CD4-positive, alpha-beta T cell (primary cell): Measurements from ENCODE around the gene GPR35. TPM values are rescaled to one million over a fixed set of nuclear protein-coding genes. Genes with fewer than 3 reads are reported as not detected.
"Not testable (repeated sequence)": the region's sequence is repeated elsewhere in the genome, so short reads cannot be mapped to it uniquely, and the experiment has no call there.

Source experiments
- ATAC-seq: fragments of 200-7000 bp; cut with Tn5 transposase; one replicate; pipeline ENCODE4 v1.10.0; 2022; ENCODE audit warnings: mild to moderate bottlenecking; ENCODE audit not compliant: poor library complexity
- CTCF ChIA-PET: fragments of 350-600 bp; sonication (Branson Sonifier 250); formaldehyde crosslinking; loops from one replicate; lab custom pipeline; 2021; ENCODE audit warnings: antibody characterized with exemption, inconsistent platforms; lab: Charles Lee
- POLR2A ChIA-PET: fragments of 350-600 bp; sonication (Branson Sonifier 250); formaldehyde crosslinking; loops from one replicate; lab custom pipeline; 2021; ENCODE audit warnings: antibody characterized with exemption, inconsistent platforms; lab: Charles Lee
- DNase-seq, 14 experiments: peaks; one replicate each; pipeline ENCODE4 v3.0.0-alpha.2; 2013 to 2020; ENCODE audit warnings: mixed read lengths in 2 of 14
- H3K27ac ChIP-seq, 2 donors: one replicate each; pipeline versions ENCODE4 v1.5.1 to v1.7.0; 2013; ENCODE audit warnings: low read length in 2 of 2, low read depth in 1 of 2, mild to moderate bottlenecking in 1 of 2
- H3K27me3 ChIP-seq, 2 experiments: 1 replicate in 1 of 2; 2 replicates in 1 of 2; pipeline versions ENCODE4 v1.6.1 to v1.7.0; 2013; ENCODE audit warnings: low read length in 2 of 2, control low read depth in 1 of 2, mild to moderate bottlenecking in 1 of 2, moderate library complexity in 1 of 2; ENCODE audit not compliant: insufficient read depth in 2 of 2, control insufficient read depth in 1 of 2
- H3K36me3 ChIP-seq: one replicate; pipeline ENCODE4 v1.6.1; 2013; ENCODE audit warnings: low read length, control low read depth; ENCODE audit not compliant: insufficient read depth
- H3K4me1 ChIP-seq: one replicate; pipeline ENCODE4 v1.6.1; 2013; ENCODE audit warnings: low read length, control low read depth; ENCODE audit not compliant: insufficient read depth
- H3K4me3 ChIP-seq: one replicate; pipeline ENCODE4 v1.5.1; 2013; ENCODE audit warnings: mild to moderate bottlenecking, low read length, moderate library complexity
- H3K9me3 ChIP-seq, 2 experiments: 1 replicate in 1 of 2; 2 replicates in 1 of 2; pipeline versions ENCODE4 v1.6.1 to v1.7.0; 2013; ENCODE audit warnings: low read length in 2 of 2, mild to moderate bottlenecking in 2 of 2, control low read depth in 1 of 2, moderate library complexity in 1 of 2; ENCODE audit not compliant: control insufficient read depth in 1 of 2, insufficient read depth in 1 of 2
- H3K27ac Mint-ChIP-seq: one replicate; pipeline ENCODE4 v1.8.0; 2020; ENCODE audit warnings: mixed read lengths
- H3K27me3 Mint-ChIP-seq: one replicate; pipeline ENCODE4 v1.8.0; 2021; ENCODE audit warnings: mixed read lengths
- H3K36me3 Mint-ChIP-seq: one replicate; pipeline ENCODE4 v1.8.0; 2021; ENCODE audit warnings: low read depth, mixed read lengths
- H3K4me1 Mint-ChIP-seq: one replicate; pipeline ENCODE4 v1.8.0; 2021; ENCODE audit warnings: low read depth, mixed read lengths
- H3K4me3 Mint-ChIP-seq: one replicate; pipeline ENCODE4 v1.8.0; 2020; ENCODE audit warnings: mild to moderate bottlenecking, mixed read lengths
- H3K9me3 Mint-ChIP-seq: one replicate; pipeline ENCODE4 v1.8.0; 2020; ENCODE audit warnings: mixed read lengths
- intact Hi-C, 2 experiments: fragments of 100-400 bp; cut with DNase I in 1 of 2; cut with micrococcal nuclease in 1 of 2; formaldehyde crosslinking; loops; one replicate each; pipeline versions ENCODE4 v1.15.1 to v1.9.0; 2023 to 2025; cut with DNase I, micrococcal nuclease
- total RNA-seq, 174 experiments: library from RNA in 2 of 174; stranded (reverse) in 2 of 174; gene quantifications; one replicate each; pipeline ENCODE4 v1.2.3 and lab custom pipeline; 2021 to 2026
- TF ChIP-seq, protein P1 (sequence below): fragments of 200-600 bp; IDR thresholded peaks from one replicate; pipeline ENCODE4 v1.8.0; 2022; ENCODE audit warnings: antibody characterized with exemption, mild to moderate bottlenecking

GPR35 gene
- total RNA-seq, 2 experiments from 2014 or later: 7.1 to 7.2 TPM

GRCh38 chr2:240655931-240656886, 30.9 kb downstream of the GPR35 start:
- H3K4me3 ChIP-seq: no peak overlapping the region
- TF ChIP-seq, protein P1, sequence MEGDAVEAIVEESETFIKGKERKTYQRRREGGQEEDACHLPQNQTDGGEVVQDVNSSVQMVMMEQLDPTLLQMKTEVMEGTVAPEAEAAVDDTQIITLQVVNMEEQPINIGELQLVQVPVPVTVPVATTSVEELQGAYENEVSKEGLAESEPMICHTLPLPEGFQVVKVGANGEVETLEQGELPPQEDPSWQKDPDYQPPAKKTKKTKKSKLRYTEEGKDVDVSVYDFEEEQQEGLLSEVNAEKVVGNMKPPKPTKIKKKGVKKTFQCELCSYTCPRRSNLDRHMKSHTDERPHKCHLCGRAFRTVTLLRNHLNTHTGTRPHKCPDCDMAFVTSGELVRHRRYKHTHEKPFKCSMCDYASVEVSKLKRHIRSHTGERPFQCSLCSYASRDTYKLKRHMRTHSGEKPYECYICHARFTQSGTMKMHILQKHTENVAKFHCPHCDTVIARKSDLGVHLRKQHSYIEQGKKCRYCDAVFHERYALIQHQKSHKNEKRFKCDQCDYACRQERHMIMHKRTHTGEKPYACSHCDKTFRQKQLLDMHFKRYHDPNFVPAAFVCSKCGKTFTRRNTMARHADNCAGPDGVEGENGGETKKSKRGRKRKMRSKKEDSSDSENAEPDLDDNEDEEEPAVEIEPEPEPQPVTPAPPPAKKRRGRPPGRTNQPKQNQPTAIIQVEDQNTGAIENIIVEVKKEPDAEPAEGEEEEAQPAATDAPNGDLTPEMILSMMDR: no peak
- no peaks in the 10 kb centered on the region for H3K9me3 Mint-ChIP-seq
- no peak overlapping the region for H3K27ac Mint-ChIP-seq
- peaks cover 13% of the 10 kb centered on the region for H3K4me1 ChIP-seq
- peaks cover 32% of the 10 kb centered on the region for H3K27me3 Mint-ChIP-seq
- H3K36me3 Mint-ChIP-seq: no peaks in the 10 kb centered on the region
- H3K36me3 ChIP-seq: no peaks in the 10 kb centered on the region
- DNase-seq: peak in 3 of 14 experiments; percentile 29 to 51 (median 38)
- peaks cover 6% of the 10 kb centered on the region for H3K4me1 Mint-ChIP-seq
- no peak overlapping the region for H3K4me3 Mint-ChIP-seq
- no peak for ATAC-seq
- ChIA-PET POLR2A (no interaction called here), CTCF (no interaction called here)
- H3K27ac ChIP-seq: no peak overlapping the region
- H3K27me3 ChIP-seq: no peaks in the 10 kb centered on the region
- intact Hi-C loops: no loop called here
- H3K9me3 ChIP-seq: no peaks in the 10 kb centered on the region

- H3K27ac ChIP-seq, H3K4me1 Mint-ChIP-seq, ATAC-seq, H3K4me3 ChIP-seq, H3K4me3 Mint-ChIP-seq, H3K27me3 ChIP-seq, H3K36me3 Mint-ChIP-seq, POLR2A ChIA-PET, H3K36me3 ChIP-seq, CTCF ChIA-PET, H3K27ac Mint-ChIP-seq, DNase-seq, H3K9me3 Mint-ChIP-seq, H3K9me3 ChIP-seq: not testable (repeated sequence)
- H3K27me3 Mint-ChIP-seq: peaks cover 38% of the 10 kb centered on the region
- intact Hi-C loops: loop anchor here in 1 of 2 experiments (10.0 kb wide), 1 partner anchor 55 kb away; no protein-coding TSS in a partner anchor
- H3K4me1 ChIP-seq: peaks cover 13% of the 10 kb centered on the region
Measured at GRCh38 chr2:240659883-240660282, 34.6 kb downstream of the GPR35 start.

DNA sequence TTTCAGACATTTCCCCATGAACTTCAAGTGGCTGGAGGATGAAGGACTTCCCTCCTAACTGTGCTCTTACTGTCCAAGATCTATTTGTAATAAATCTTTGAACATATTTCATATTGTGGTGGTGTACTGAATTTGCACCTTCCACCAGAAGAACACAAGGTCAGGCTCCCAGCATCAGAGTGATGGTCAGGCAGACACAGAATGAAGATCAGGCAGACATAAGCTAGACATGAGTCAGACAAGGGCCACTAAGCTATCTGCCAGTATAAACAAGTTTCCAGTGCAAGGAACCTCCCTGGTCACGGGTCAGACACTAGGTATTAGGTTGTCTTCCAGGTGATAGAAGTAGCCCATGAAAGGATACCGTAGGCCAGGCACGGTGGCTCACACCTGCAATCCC, 37.4 kb downstream of the GPR35 start:
- DNase-seq: no peak
- H3K9me3 Mint-ChIP-seq: peaks cover 7% of the 10 kb centered on the region

More for the DNA sequence above, 37.4 kb downstream of the GPR35 start:
- Histone ChIP-seq H3K4me3 (no peak overlapping the region), H3K27ac (no peak overlapping the region), H3K4me1 (no peaks in the 10 kb centered on the region), H3K27me3 (peaks cover 5 to 10% of the 10 kb centered on the region in 2 experiments), H3K9me3 (peaks cover 0 to 9% of the 10 kb centered on the region in 2 experiments), H3K36me3 (no peaks in the 10 kb centered on the region)
- no peaks in the 10 kb centered on the region for H3K4me1 Mint-ChIP-seq
- intact Hi-C loops: loop anchor here in 1 of 2 experiments (10.0 kb wide), 1 partner anchor 52 kb away; no protein-coding TSS in a partner anchor
- ATAC-seq: no peak
- TF ChIP-seq, protein P1: no peak
- CTCF ChIA-PET: no interaction called here
- H3K4me3 Mint-ChIP-seq: no peak overlapping the region
- no peak overlapping the region for H3K27ac Mint-ChIP-seq
- POLR2A ChIA-PET: no interaction called here
- peaks cover 52% of the 10 kb centered on the region for H3K27me3 Mint-ChIP-seq
- H3K36me3 Mint-ChIP-seq: no peaks in the 10 kb centered on the region
